Muscle of arm (tissue), 12 donors: ENCODE measurements around the gene RYR1. TPM values are rescaled to one million over a fixed set of nuclear protein-coding genes. Genes with fewer than 3 reads are reported as not detected.
A peak's percentile ranks its signal among the peaks of the same experiment; 100 is the strongest.
"Not testable (repeated sequence)": the region's sequence is repeated elsewhere in the genome, so short reads cannot be mapped to it uniquely, and the experiment has no call there.

Experiments
- DNase-seq: peaks from one replicate; pipeline ENCODE4 v3.0.0-alpha.2; 2013
- polyA plus RNA-seq, 12 donors: library from polyadenylated mRNA; unstranded; fragments of 120-200 nt; gene quantifications; one replicate each; pipeline ENCODE4 v1.2.1, GENCODE V29; 2013; ENCODE audit not compliant: insufficient read length in 12 of 12

RYR1 gene
- polyA plus RNA-seq, 12 donors: 205 to 659 (median 555) TPM

- no peak for DNase-seq
These were observed 103.8 kb downstream of the RYR1 start for GRCh38 chr19:38537071-38537936.

- DNase-seq: peak; percentile 19
These were observed 104.9 kb downstream of the RYR1 start for GRCh38 chr19:38538386-38538785.

- DNase-seq: no peak
These were observed 105.5 kb downstream of the RYR1 start for GRCh38 chr19:38538793-38539528.

GRCh38 chr19:38539751-38540150, 106.3 kb downstream of the RYR1 start:
- DNase-seq: no peak

- no peak for DNase-seq
These were observed 108.5 kb downstream of the RYR1 start for GRCh38 chr19:38542040-38542439.

GRCh38 chr19:38543286-38543806, 109.9 kb downstream of the RYR1 start:
- DNase-seq: no peak

- DNase-seq: peak; percentile 44
These were observed 110.5 kb downstream of the RYR1 start for GRCh38 chr19:38543807-38544568.

GRCh38 chr19:38544569-38545315, 111.3 kb downstream of the RYR1 start:
- DNase-seq: no peak

- DNase-seq: no peak
These were observed 112.1 kb downstream of the RYR1 start for GRCh38 chr19:38545596-38545995.

GRCh38 chr19:38547421-38547820, 113.9 kb downstream of the RYR1 start:
- no peak for DNase-seq

- no peak for DNase-seq
These were observed 115.6 kb downstream of the RYR1 start for GRCh38 chr19:38549061-38549460.

- DNase-seq: no peak
These were observed 116.5 kb downstream of the RYR1 start for GRCh38 chr19:38549942-38550341.

GRCh38 chr19:38550376-38550775, 116.9 kb downstream of the RYR1 start:
- no peak for DNase-seq

GRCh38 chr19:38551450-38551813, 117.9 kb downstream of the RYR1 start:
- no peak for DNase-seq

- not testable (repeated sequence) for DNase-seq
These were observed 119.7 kb downstream of the RYR1 start for GRCh38 chr19:38553239-38553638.

- no peak for DNase-seq
These were observed 121.2 kb downstream of the RYR1 start for GRCh38 chr19:38554676-38555141.

- no peak for DNase-seq
These were observed 121.7 kb downstream of the RYR1 start for GRCh38 chr19:38555200-38555599.

- DNase-seq: no peak
These were observed 123.2 kb downstream of the RYR1 start for GRCh38 chr19:38556521-38557174.

- DNase-seq: no peak
These were observed 123.8 kb downstream of the RYR1 start for GRCh38 chr19:38557205-38557799.

GRCh38 chr19:38558933-38559332, 125.4 kb downstream of the RYR1 start:
- DNase-seq: not testable (repeated sequence)
